GM23338 (cell line): ENCODE results near the gene EBPL. TPM values are rescaled to one million over a fixed set of nuclear protein-coding genes. Genes with fewer than 3 reads are reported as not detected.

Experiments used
- ATAC-seq: fragments of 200-7000 bp; cut with Tn5 transposase; 3 replicates; pipeline ENCODE4 v1.9.1; 2020
- DNase-seq: peaks from one replicate; pipeline ENCODE4 v3.0.0-alpha.2; 2015; ENCODE audit warnings: low spot score
- H2AFZ ChIP-seq: fragments of 200-600 bp; sonication (generic); 2 replicates; pipeline ENCODE4 v1.8.0; 2016; ENCODE audit warnings: antibody characterized with exemption, mild to moderate bottlenecking, moderate library complexity
- H3F3A ChIP-seq: fragments of 200-600 bp; sonication (generic); replicated peaks from 2 replicates; pipeline ENCODE4 v1.8.0; 2017; ENCODE audit warnings: antibody characterized with exemption, mixed run types, low read depth
- H3K27ac ChIP-seq: fragments of 200-600 bp; sonication (generic); 2 replicates; pipeline ENCODE4 v1.6.1; 2016; ENCODE audit warnings: low read depth
- H3K27me3 ChIP-seq: fragments of 200-600 bp; sonication (generic); 2 replicates; pipeline ENCODE4 v1.8.0; 2016; ENCODE audit warnings: mild to moderate bottlenecking, mixed run types, moderate library complexity; ENCODE audit not compliant: insufficient read depth
- H3K36me3 ChIP-seq: fragments of 200-600 bp; sonication (generic); 2 replicates; pipeline ENCODE4 v1.8.0; 2016; ENCODE audit warnings: mild to moderate bottlenecking; ENCODE audit not compliant: insufficient read depth
- H3K4me1 ChIP-seq: fragments of 200-600 bp; sonication (generic); 2 replicates; pipeline ENCODE4 v1.8.0; 2016; ENCODE audit warnings: mild to moderate bottlenecking, moderate library complexity; ENCODE audit not compliant: insufficient read depth
- H3K4me2 ChIP-seq: fragments of 200-600 bp; sonication (generic); 2 replicates; pipeline ENCODE4 v1.7.1; 2017; ENCODE audit warnings: mixed run types
- H3K4me3 ChIP-seq: fragments of 200-600 bp; sonication (generic); 2 replicates; pipeline ENCODE4 v1.6.1; 2016; ENCODE audit warnings: mixed run types
- H3K79me2 ChIP-seq: fragments of 200-600 bp; sonication (generic); replicated peaks from 2 replicates; pipeline ENCODE4 v1.8.0; 2017; ENCODE audit warnings: mild to moderate bottlenecking; ENCODE audit not compliant: insufficient read depth
- H3K9me2 ChIP-seq: fragments of 200-600 bp; sonication (generic); 2 replicates; pipeline ENCODE4 v1.8.0; 2017; ENCODE audit not compliant: insufficient read depth
- H4K20me1 ChIP-seq: fragments of 200-600 bp; sonication (generic); replicated peaks from 2 replicates; pipeline ENCODE4 v1.8.0; 2017; ENCODE audit warnings: mild to moderate bottlenecking; ENCODE audit not compliant: insufficient read depth
- H3K27ac Mint-ChIP-seq: 2 replicates; pipeline ENCODE4 v1.8.0; 2020; ENCODE audit warnings: inconsistent platforms, mild to moderate bottlenecking, moderate library complexity, mixed read lengths
- H3K27me3 Mint-ChIP-seq: 3 replicates; pipeline ENCODE4 v1.8.0; 2022; ENCODE audit warnings: low read depth, mild to moderate bottlenecking, moderate library complexity, mixed read lengths, inconsistent platforms; ENCODE audit not compliant: insufficient read depth, poor library complexity
- H3K36me3 Mint-ChIP-seq: 3 replicates; pipeline ENCODE4 v1.8.0; 2021; ENCODE audit warnings: low read depth, mild to moderate bottlenecking, inconsistent platforms, moderate library complexity, mixed read lengths
- H3K4me1 Mint-ChIP-seq: 3 replicates; pipeline ENCODE4 v1.8.0; 2020; ENCODE audit warnings: mild to moderate bottlenecking, inconsistent platforms, mixed read lengths
- H3K4me3 Mint-ChIP-seq: 3 replicates; pipeline ENCODE4 v1.8.0; 2021; ENCODE audit warnings: moderate library complexity, mild to moderate bottlenecking, inconsistent platforms, mixed read lengths
- H3K9me3 Mint-ChIP-seq: 3 replicates; pipeline ENCODE4 v1.8.0; 2020; ENCODE audit warnings: moderate library complexity, mild to moderate bottlenecking, inconsistent platforms, mixed read lengths
- CREB1 ChIP-seq: fragments of 250-450 bp; sonication (Bioruptor Pico); IDR thresholded peaks from 2 replicates; pipeline ENCODE4 v1.5.0; 2020; ENCODE audit warnings: low read depth, mild to moderate bottlenecking, moderate library complexity
- EZH2 ChIP-seq: fragments of 200-600 bp; sonication (generic); IDR thresholded peaks from one replicate; pipeline ENCODE4 v1.8.0; 2017; ENCODE audit warnings: antibody characterized with exemption, mild to moderate bottlenecking, low read depth; ENCODE audit not compliant: unreplicated experiment
- EZH2phosphoT487 ChIP-seq: fragments of 200-600 bp; sonication (generic); IDR thresholded peaks from one replicate; pipeline ENCODE4 v1.8.1; 2018; ENCODE audit warnings: antibody characterized with exemption; ENCODE audit not compliant: unreplicated experiment
- JUNB ChIP-seq: IDR thresholded peaks from one replicate; pipeline ENCODE4 v1.6.1; 2016; ENCODE audit warnings: antibody characterized with exemption; ENCODE audit not compliant: unreplicated experiment
- NANOG ChIP-seq: IDR thresholded peaks from 2 replicates; pipeline ENCODE4 v1.6.1; 2016; ENCODE audit warnings: antibody characterized with exemption, borderline replicate concordance
- POLR2AphosphoS5 ChIP-seq: IDR thresholded peaks from 2 replicates; pipeline ENCODE4 v1.6.1; 2016; ENCODE audit warnings: antibody characterized with exemption, low read depth
- STAT1 ChIP-seq: IDR thresholded peaks from one replicate; pipeline ENCODE4 v1.6.1; 2016; ENCODE audit warnings: antibody characterized with exemption; ENCODE audit not compliant: unreplicated experiment
- ZNF114 ChIP-seq: fragments of 250-450 bp; sonication (Bioruptor Pico); IDR thresholded peaks from 2 replicates; pipeline ENCODE4 v1.5.0; 2020; ENCODE audit warnings: mild to moderate bottlenecking, moderate library complexity
- ZNF331 ChIP-seq: fragments of 250-450 bp; sonication (Bioruptor Pico); IDR thresholded peaks from 2 replicates; pipeline ENCODE4 v1.5.0; 2020; ENCODE audit warnings: low read depth, mild to moderate bottlenecking, moderate library complexity
- polyA plus RNA-seq: library from polyadenylated mRNA; unstranded; fragments of >200 nt; fragmentation: Nextera tagmentation; extraction: Ambion mirVana; gene quantifications from 2 replicates; pipeline ENCODE4 v1.2.1, GENCODE V29; 2016
- total RNA-seq: library from RNA; depleted of rRNA; stranded (reverse); fragments of >200 nt; shearing (Covaris generic); gene quantifications from 2 replicates; pipeline ENCODE4 v1.2.3, GENCODE V29; 2014
- TF ChIP-seq, protein P1 (sequence below): IDR thresholded peaks from 2 replicates; pipeline ENCODE4 v1.6.1; 2016; ENCODE audit warnings: antibody characterized with exemption
- TF ChIP-seq, protein P2 (sequence below), 2 experiments: fragments of 200-600 bp in 1 of 2; sonication (generic) in 1 of 2; conservative IDR thresholded peaks; 2 replicates each; pipeline versions ENCODE4 v1.5.1 to v1.6.1; 2016 to 2017; ENCODE audit warnings: antibody characterized with exemption in 2 of 2, low read depth in 2 of 2, mild to moderate bottlenecking in 2 of 2, moderate library complexity in 1 of 2
- TF ChIP-seq, protein P3 (sequence below): fragments of 250-450 bp; sonication (Bioruptor Pico); IDR thresholded peaks from 2 replicates; pipeline ENCODE4 v1.5.0; 2020; ENCODE audit warnings: mild to moderate bottlenecking, moderate library complexity

EBPL gene
- total and polyA plus RNA-seq, 2 experiments from 2014 or later, result 231 to 245 TPM

DNA sequence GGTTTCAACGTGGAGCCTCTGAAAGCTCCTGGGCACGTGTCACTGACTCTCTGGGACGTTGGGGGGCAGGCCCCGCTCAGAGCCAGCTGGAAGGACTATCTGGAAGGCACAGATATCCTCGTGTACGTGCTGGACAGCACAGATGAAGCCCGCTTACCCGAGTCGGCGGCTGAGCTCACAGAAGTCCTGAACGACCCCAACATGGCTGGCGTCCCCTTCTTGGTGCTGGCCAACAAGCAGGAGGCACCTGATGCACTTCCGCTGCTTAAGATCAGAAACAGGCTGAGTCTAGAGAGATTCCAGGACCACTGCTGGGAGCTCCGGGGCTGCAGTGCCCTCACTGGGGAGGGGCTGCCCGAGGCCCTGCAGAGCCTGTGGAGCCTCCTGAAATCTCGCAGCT, 60.7 kb downstream of the EBPL start:
- Histone ChIP-seq H2AFZ (no peak overlapping the region), H3K9me2 (peaks cover 5% of the 10 kb centered on the region; the same call in 1 of the 2 replicates), H3K4me2 (no peak overlapping the region), H3K4me3 (no peak overlapping the region), H3K27ac (no peak overlapping the region), H3F3A (no peaks in the 10 kb centered on the region), H3K36me3 (no peaks in the 10 kb centered on the region), H3K4me1 (no peaks in the 10 kb centered on the region; the same call in 1 of the 2 replicates), H4K20me1 (no peaks in the 10 kb centered on the region), H3K27me3 (no peaks in the 10 kb centered on the region), H3K79me2 (no peaks in the 10 kb centered on the region)
- Mint-ChIP-seq H3K27me3 (peaks cover 7% of the 10 kb centered on the region), H3K4me1 (peaks cover 11% of the 10 kb centered on the region), H3K9me3 (no peaks in the 10 kb centered on the region), H3K4me3 (no peak overlapping the region), H3K36me3 (no peaks in the 10 kb centered on the region), H3K27ac (no peak overlapping the region)
- TF ChIP-seq, protein P1, sequence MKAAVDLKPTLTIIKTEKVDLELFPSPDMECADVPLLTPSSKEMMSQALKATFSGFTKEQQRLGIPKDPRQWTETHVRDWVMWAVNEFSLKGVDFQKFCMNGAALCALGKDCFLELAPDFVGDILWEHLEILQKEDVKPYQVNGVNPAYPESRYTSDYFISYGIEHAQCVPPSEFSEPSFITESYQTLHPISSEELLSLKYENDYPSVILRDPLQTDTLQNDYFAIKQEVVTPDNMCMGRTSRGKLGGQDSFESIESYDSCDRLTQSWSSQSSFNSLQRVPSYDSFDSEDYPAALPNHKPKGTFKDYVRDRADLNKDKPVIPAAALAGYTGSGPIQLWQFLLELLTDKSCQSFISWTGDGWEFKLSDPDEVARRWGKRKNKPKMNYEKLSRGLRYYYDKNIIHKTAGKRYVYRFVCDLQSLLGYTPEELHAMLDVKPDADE, result no peak
- TF ChIP-seq, protein P2, sequence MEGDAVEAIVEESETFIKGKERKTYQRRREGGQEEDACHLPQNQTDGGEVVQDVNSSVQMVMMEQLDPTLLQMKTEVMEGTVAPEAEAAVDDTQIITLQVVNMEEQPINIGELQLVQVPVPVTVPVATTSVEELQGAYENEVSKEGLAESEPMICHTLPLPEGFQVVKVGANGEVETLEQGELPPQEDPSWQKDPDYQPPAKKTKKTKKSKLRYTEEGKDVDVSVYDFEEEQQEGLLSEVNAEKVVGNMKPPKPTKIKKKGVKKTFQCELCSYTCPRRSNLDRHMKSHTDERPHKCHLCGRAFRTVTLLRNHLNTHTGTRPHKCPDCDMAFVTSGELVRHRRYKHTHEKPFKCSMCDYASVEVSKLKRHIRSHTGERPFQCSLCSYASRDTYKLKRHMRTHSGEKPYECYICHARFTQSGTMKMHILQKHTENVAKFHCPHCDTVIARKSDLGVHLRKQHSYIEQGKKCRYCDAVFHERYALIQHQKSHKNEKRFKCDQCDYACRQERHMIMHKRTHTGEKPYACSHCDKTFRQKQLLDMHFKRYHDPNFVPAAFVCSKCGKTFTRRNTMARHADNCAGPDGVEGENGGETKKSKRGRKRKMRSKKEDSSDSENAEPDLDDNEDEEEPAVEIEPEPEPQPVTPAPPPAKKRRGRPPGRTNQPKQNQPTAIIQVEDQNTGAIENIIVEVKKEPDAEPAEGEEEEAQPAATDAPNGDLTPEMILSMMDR (conservative IDR thresholded peaks at IDR 0.05; ENCODE audit: low read depth in 2 of 2), result no peak
- TF ChIP-seq CREB1 (no peak), JUNB (no peak), NANOG (no peak), ZNF114 (no peak), EZH2phosphoT487 (no peak), EZH2 (no peak), STAT1 (no peak), ZNF331 (CRISPR knock-in tag) (no peak), POLR2AphosphoS5 (no peak)
- TF ChIP-seq, protein P3, sequence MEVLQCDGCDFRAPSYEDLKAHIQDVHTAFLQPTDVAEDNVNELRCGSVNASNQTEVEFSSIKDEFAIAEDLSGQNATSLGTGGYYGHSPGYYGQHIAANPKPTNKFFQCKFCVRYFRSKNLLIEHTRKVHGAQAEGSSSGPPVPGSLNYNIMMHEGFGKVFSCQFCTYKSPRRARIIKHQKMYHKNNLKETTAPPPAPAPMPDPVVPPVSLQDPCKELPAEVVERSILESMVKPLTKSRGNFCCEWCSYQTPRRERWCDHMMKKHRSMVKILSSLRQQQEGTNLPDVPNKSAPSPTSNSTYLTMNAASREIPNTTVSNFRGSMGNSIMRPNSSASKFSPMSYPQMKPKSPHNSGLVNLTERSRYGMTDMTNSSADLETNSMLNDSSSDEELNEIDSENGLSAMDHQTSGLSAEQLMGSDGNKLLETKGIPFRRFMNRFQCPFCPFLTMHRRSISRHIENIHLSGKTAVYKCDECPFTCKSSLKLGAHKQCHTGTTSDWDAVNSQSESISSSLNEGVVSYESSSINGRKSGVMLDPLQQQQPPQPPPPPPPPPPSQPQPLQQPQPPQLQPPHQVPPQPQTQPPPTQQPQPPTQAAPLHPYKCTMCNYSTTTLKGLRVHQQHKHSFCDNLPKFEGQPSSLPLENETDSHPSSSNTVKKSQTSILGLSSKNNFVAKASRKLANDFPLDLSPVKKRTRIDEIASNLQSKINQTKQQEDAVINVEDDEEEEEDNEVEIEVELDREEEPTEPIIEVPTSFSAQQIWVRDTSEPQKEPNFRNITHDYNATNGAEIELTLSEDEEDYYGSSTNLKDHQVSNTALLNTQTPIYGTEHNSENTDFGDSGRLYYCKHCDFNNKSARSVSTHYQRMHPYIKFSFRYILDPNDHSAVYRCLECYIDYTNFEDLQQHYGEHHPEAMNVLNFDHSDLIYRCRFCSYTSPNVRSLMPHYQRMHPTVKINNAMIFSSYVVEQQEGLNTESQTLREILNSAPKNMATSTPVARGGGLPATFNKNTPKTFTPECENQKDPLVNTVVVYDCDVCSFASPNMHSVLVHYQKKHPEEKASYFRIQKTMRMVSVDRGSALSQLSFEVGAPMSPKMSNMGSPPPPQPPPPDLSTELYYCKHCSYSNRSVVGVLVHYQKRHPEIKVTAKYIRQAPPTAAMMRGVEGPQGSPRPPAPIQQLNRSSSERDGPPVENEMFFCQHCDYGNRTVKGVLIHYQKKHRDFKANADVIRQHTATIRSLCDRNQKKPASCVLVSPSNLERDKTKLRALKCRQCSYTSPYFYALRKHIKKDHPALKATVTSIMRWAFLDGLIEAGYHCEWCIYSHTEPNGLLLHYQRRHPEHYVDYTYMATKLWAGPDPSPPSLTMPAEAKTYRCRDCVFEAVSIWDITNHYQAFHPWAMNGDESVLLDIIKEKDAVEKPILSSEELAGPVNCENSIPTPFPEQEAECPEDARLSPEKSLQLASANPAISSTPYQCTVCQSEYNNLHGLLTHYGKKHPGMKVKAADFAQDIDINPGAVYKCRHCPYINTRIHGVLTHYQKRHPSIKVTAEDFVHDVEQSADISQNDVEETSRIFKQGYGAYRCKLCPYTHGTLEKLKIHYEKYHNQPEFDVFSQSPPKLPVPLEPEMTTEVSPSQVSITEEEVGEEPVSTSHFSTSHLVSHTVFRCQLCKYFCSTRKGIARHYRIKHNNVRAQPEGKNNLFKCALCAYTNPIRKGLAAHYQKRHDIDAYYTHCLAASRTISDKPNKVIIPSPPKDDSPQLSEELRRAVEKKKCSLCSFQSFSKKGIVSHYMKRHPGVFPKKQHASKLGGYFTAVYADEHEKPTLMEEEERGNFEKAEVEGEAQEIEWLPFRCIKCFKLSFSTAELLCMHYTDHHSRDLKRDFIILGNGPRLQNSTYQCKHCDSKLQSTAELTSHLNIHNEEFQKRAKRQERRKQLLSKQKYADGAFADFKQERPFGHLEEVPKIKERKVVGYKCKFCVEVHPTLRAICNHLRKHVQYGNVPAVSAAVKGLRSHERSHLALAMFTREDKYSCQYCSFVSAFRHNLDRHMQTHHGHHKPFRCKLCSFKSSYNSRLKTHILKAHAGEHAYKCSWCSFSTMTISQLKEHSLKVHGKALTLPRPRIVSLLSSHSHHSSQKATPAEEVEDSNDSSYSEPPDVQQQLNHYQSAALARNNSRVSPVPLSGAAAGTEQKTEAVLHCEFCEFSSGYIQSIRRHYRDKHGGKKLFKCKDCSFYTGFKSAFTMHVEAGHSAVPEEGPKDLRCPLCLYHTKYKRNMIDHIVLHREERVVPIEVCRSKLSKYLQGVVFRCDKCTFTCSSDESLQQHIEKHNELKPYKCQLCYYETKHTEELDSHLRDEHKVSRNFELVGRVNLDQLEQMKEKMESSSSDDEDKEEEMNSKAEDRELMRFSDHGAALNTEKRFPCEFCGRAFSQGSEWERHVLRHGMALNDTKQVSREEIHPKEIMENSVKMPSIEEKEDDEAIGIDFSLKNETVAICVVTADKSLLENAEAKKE (CRISPR knock-in tag), result no peak
- DNase-seq, result no peak
- ATAC-seq, result no peak
